Keratinocyte (primary cell): ENCODE measurements around the gene RAG2. TPM values are rescaled to one million over a fixed set of nuclear protein-coding genes. Genes with fewer than 3 reads are reported as not detected.

Experiments
- DNase-seq: peaks from one replicate; pipeline ENCODE4 v3.0.0-alpha.2; 2011; ENCODE audit warnings: low read depth, missing footprints, low spot score
- FAIRE-seq: peaks from 2 replicates; lab custom pipeline; 2011; peaks lifted over from hg19 to GRCh38; lab: Jason Lieb, UNC
- H2AFZ ChIP-seq: 2 replicates; pipeline ENCODE4 v1.6.0; 2012; ENCODE audit warnings: low read length, control low read depth, inconsistent platforms; ENCODE audit not compliant: control insufficient read depth
- H3K27ac ChIP-seq: 2 replicates; pipeline ENCODE4 v1.5.1; 2011; ENCODE audit warnings: low read length; ENCODE audit not compliant: control insufficient read depth, insufficient read depth
- H3K27me3 ChIP-seq: 3 replicates; pipeline ENCODE4 v1.6.0; 2011; ENCODE audit warnings: low read length; ENCODE audit not compliant: control insufficient read depth, insufficient read depth; ENCODE audit errors: extremely low read depth
- H3K36me3 ChIP-seq, 2 experiments: 2 replicates in 1 of 2; 3 replicates in 1 of 2; pipeline ENCODE4 v1.5.1; 2011; ENCODE audit warnings: low read length in 2 of 2, mild to moderate bottlenecking in 1 of 2; ENCODE audit not compliant: control insufficient read depth in 2 of 2, insufficient read depth in 2 of 2; ENCODE audit errors: extremely low read depth in 1 of 2
- H3K4me1 ChIP-seq: 3 replicates; pipeline ENCODE4 v1.5.1; 2011; ENCODE audit warnings: low read length; ENCODE audit not compliant: control insufficient read depth, insufficient read depth; ENCODE audit errors: extremely low read depth
- H3K4me2 ChIP-seq: 3 replicates; pipeline ENCODE4 v1.6.0; 2011; ENCODE audit warnings: low read depth, low read length; ENCODE audit not compliant: control insufficient read depth, insufficient read depth; ENCODE audit errors: extremely low read depth
- H3K4me3 ChIP-seq, 3 experiments: fragments of 200-600 bp in 1 of 3; sonication (generic) in 1 of 3; 2 replicates in 2 of 3; 3 replicates in 1 of 3; pipeline ENCODE4 v1.5.1; 2011 to 2016; ENCODE audit warnings: low read length in 3 of 3, mild to moderate bottlenecking in 3 of 3, control low read depth in 2 of 3, inconsistent platforms in 1 of 3, low read depth in 1 of 3, mixed read lengths in 1 of 3, mixed run types in 1 of 3, moderate library complexity in 1 of 3; ENCODE audit not compliant: control insufficient read depth in 2 of 3, insufficient read depth in 2 of 3; ENCODE audit errors: extremely low read depth in 1 of 3
- H3K79me2 ChIP-seq: 2 replicates; pipeline ENCODE4 v1.6.0; 2012; ENCODE audit warnings: low read length; ENCODE audit not compliant: control insufficient read depth, insufficient read depth
- H3K9ac ChIP-seq: 3 replicates; pipeline ENCODE4 v1.6.0; 2011; ENCODE audit warnings: low read length; ENCODE audit not compliant: control insufficient read depth, insufficient read depth; ENCODE audit errors: extremely low read depth
- H3K9me1 ChIP-seq: 3 replicates; pipeline ENCODE4 v1.6.0; 2011; ENCODE audit warnings: low read length; ENCODE audit not compliant: control insufficient read depth, insufficient read depth; ENCODE audit errors: extremely low read depth
- H3K9me3 ChIP-seq: 2 replicates; pipeline ENCODE4 v1.5.1; 2012; ENCODE audit warnings: low read depth, low read length; ENCODE audit not compliant: control insufficient read depth
- H4K20me1 ChIP-seq: 3 replicates; pipeline ENCODE4 v1.6.0; 2011; ENCODE audit warnings: low read length; ENCODE audit not compliant: control insufficient read depth, insufficient read depth; ENCODE audit errors: extremely low read depth
- EZH2 ChIP-seq: IDR thresholded peaks from one replicate; pipeline ENCODE4 v1.6.1; 2012; ENCODE audit warnings: inconsistent platforms, mild to moderate bottlenecking, low read length, moderate library complexity
- dilution Hi-C: fragments of 300-500 bp; cut with MboI; formaldehyde crosslinking; loops from one replicate; pipeline ENCODE4 v1.7.0; 2020; ENCODE audit warnings: low sequenced_read_pairs; ENCODE audit not compliant: extremely low pct_ligation_motif_present
- polyA plus RNA-seq, 5 experiments: library from polyadenylated mRNA; depleted of rRNA in 3 of 5; stranded (reverse) in 3 of 5; stranded (forward) in 1 of 5; unstranded in 1 of 5; fragments of >200 nt; gene quantifications; 1 replicate in 1 of 5; 2 replicates in 3 of 5; 3 replicates in 1 of 5; pipeline versions ENCODE4 v1.2.1 to v1.2.3, GENCODE V29; 2011 to 2012; ENCODE audit warnings: missing spikeins in 2 of 5, low read depth in 1 of 5, low replicate concordance in 1 of 5
- TF ChIP-seq, protein P1 (sequence below), 3 experiments: IDR thresholded peaks in 1 of 3; conservative IDR thresholded peaks in 1 of 3; optimal IDR thresholded peaks in 1 of 3; 2 replicates in 2 of 3; 3 replicates in 1 of 3; pipeline versions ENCODE3 to v1.5.1; 2011; ENCODE audit warnings: low read length in 3 of 3, mild to moderate bottlenecking in 3 of 3, moderate library complexity in 2 of 3, control low read depth in 1 of 3, inconsistent platforms in 1 of 3; ENCODE audit not compliant: insufficient read depth in 2 of 3; ENCODE audit errors: extremely low read depth in 1 of 3

Gene RAG2
- polyA plus RNA-seq, 1 donor (not counting 4 experiments of a cell fraction or from before 2014, with no cell fraction given), result not detected

DNA sequence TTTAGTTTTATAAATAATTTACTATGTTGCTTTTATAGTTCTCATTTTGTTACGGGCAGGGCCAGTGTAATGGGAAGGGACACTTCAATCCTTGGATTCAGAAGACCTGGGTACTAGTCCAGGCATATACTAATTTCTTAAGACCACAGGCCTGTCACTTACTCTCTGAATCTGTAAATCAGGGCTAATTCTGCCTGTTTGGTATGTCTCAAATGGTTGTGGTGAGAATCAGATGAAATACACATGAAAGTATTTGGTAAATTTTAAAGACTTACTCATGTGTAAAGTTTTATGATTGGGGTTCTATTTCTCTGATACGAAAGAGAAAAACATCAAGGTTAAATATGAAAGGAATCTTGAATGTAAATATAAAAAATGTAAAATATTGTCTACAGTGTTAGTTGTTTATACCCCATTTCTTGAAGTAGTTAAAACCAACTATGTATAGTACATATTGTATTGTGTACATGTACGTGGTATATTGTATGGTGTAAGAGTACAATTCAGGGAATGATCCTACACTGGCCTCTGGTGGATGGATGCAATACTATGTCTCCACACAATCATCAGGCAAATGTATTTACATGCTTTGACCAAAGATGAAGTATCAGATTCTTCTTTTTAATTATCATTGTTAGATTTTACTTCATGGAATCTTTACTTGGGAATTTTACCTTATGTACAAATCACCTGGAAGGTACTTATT is 24.5 kb upstream of the RAG2 start:
- H3K9ac ChIP-seq, result no peak overlapping the region
- TF ChIP-seq EZH2, result no peak
- TF ChIP-seq, protein P1, sequence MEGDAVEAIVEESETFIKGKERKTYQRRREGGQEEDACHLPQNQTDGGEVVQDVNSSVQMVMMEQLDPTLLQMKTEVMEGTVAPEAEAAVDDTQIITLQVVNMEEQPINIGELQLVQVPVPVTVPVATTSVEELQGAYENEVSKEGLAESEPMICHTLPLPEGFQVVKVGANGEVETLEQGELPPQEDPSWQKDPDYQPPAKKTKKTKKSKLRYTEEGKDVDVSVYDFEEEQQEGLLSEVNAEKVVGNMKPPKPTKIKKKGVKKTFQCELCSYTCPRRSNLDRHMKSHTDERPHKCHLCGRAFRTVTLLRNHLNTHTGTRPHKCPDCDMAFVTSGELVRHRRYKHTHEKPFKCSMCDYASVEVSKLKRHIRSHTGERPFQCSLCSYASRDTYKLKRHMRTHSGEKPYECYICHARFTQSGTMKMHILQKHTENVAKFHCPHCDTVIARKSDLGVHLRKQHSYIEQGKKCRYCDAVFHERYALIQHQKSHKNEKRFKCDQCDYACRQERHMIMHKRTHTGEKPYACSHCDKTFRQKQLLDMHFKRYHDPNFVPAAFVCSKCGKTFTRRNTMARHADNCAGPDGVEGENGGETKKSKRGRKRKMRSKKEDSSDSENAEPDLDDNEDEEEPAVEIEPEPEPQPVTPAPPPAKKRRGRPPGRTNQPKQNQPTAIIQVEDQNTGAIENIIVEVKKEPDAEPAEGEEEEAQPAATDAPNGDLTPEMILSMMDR (optimal IDR thresholded peaks at IDR 0.05 in 1 of 3, IDR thresholded peaks at IDR 0.05 in 1 of 3, conservative IDR thresholded peaks at IDR 0.05 in 1 of 3; ENCODE audit: extremely low read depth in 1 of 3, insufficient read depth in 2 of 3, low read length in 3 of 3), result peak in 1 of 3 experiments; percentile 34
- H4K20me1 ChIP-seq, result no peaks in the 10 kb centered on the region
- H3K4me1 ChIP-seq, result no peaks in the 10 kb centered on the region
- H3K79me2 ChIP-seq, result no peaks in the 10 kb centered on the region
- dilution Hi-C loops, result no loop called here
- H3K4me2 ChIP-seq, result no peak overlapping the region
- no peak for FAIRE-seq
- no peak overlapping the region for H2AFZ ChIP-seq
- no peaks in the 10 kb centered on the region for H3K9me3 ChIP-seq
- no peak overlapping the region for H3K4me3 ChIP-seq
- DNase-seq, result no peak
- no peaks in the 10 kb centered on the region for H3K36me3 ChIP-seq
- H3K27ac ChIP-seq, result no peak overlapping the region
- no peaks in the 10 kb centered on the region for H3K9me1 ChIP-seq
- H3K27me3 ChIP-seq, result no peaks in the 10 kb centered on the region

DNA sequence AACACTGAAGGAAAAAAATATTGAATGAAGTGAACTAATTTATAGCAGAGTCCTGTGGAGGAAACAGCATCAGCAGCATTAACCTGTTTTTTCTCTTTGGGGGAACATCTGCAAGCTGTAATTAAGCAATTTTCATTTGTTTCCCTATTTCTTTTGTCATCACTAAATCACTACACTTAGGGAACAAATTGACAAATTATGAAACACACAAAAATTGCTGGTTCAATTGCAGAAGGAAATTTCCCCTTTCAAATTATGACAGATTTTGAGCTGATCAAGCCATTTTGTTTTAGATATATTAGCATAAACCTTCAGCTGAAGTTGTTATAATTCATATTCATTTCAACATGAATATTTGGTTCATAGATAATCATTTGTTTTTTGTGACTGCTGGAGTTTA is 22.2 kb upstream of the RAG2 start:
- dilution Hi-C loops, result no loop called here
- H3K27me3 ChIP-seq, result no peaks in the 10 kb centered on the region
- H3K36me3 ChIP-seq, result no peaks in the 10 kb centered on the region
- TF ChIP-seq, protein P1 (optimal IDR thresholded peaks at IDR 0.05 in 1 of 3, IDR thresholded peaks at IDR 0.05 in 1 of 3, conservative IDR thresholded peaks at IDR 0.05 in 1 of 3; ENCODE audit: extremely low read depth in 1 of 3, insufficient read depth in 2 of 3, low read length in 3 of 3), result no peak
- no peak for TF ChIP-seq EZH2
- H3K9ac ChIP-seq, result no peak overlapping the region
- H3K4me3 ChIP-seq, result no peak overlapping the region
- H3K27ac ChIP-seq, result no peak overlapping the region
- no peaks in the 10 kb centered on the region for H3K79me2 ChIP-seq
- DNase-seq (no peak), FAIRE-seq (no peak)
- no peak overlapping the region for H3K4me2 ChIP-seq
- no peaks in the 10 kb centered on the region for H4K20me1 ChIP-seq
- no peak overlapping the region for H2AFZ ChIP-seq
- H3K9me1 ChIP-seq, result no peaks in the 10 kb centered on the region
- H3K9me3 ChIP-seq, result no peaks in the 10 kb centered on the region
- no peaks in the 10 kb centered on the region for H3K4me1 ChIP-seq
